GM23338 (cell line): ENCODE measurements around the gene MMP15. TPM values are rescaled to one million over a fixed set of nuclear protein-coding genes. Genes with fewer than 3 reads are reported as not detected.

ENCODE experiments used
- ATAC-seq: fragments of 200-7000 bp; cut with Tn5 transposase; 3 replicates; pipeline ENCODE4 v1.9.1; 2020
- DNase-seq: peaks from one replicate; pipeline ENCODE4 v3.0.0-alpha.2; 2015; ENCODE audit warnings: low spot score
- H2AFZ ChIP-seq: fragments of 200-600 bp; sonication (generic); 2 replicates; pipeline ENCODE4 v1.8.0; 2016; ENCODE audit warnings: antibody characterized with exemption, mild to moderate bottlenecking, moderate library complexity
- H3F3A ChIP-seq: fragments of 200-600 bp; sonication (generic); replicated peaks from 2 replicates; pipeline ENCODE4 v1.8.0; 2017; ENCODE audit warnings: antibody characterized with exemption, mixed run types, low read depth
- H3K27ac ChIP-seq: fragments of 200-600 bp; sonication (generic); 2 replicates; pipeline ENCODE4 v1.6.1; 2016; ENCODE audit warnings: low read depth
- H3K27me3 ChIP-seq: fragments of 200-600 bp; sonication (generic); 2 replicates; pipeline ENCODE4 v1.8.0; 2016; ENCODE audit warnings: mild to moderate bottlenecking, mixed run types, moderate library complexity; ENCODE audit not compliant: insufficient read depth
- H3K36me3 ChIP-seq: fragments of 200-600 bp; sonication (generic); 2 replicates; pipeline ENCODE4 v1.8.0; 2016; ENCODE audit warnings: mild to moderate bottlenecking; ENCODE audit not compliant: insufficient read depth
- H3K4me1 ChIP-seq: fragments of 200-600 bp; sonication (generic); 2 replicates; pipeline ENCODE4 v1.8.0; 2016; ENCODE audit warnings: mild to moderate bottlenecking, moderate library complexity; ENCODE audit not compliant: insufficient read depth
- H3K4me2 ChIP-seq: fragments of 200-600 bp; sonication (generic); 2 replicates; pipeline ENCODE4 v1.7.1; 2017; ENCODE audit warnings: mixed run types
- H3K4me3 ChIP-seq: fragments of 200-600 bp; sonication (generic); 2 replicates; pipeline ENCODE4 v1.6.1; 2016; ENCODE audit warnings: mixed run types
- H3K79me2 ChIP-seq: fragments of 200-600 bp; sonication (generic); replicated peaks from 2 replicates; pipeline ENCODE4 v1.8.0; 2017; ENCODE audit warnings: mild to moderate bottlenecking; ENCODE audit not compliant: insufficient read depth
- H3K9me2 ChIP-seq: fragments of 200-600 bp; sonication (generic); 2 replicates; pipeline ENCODE4 v1.8.0; 2017; ENCODE audit not compliant: insufficient read depth
- H4K20me1 ChIP-seq: fragments of 200-600 bp; sonication (generic); replicated peaks from 2 replicates; pipeline ENCODE4 v1.8.0; 2017; ENCODE audit warnings: mild to moderate bottlenecking; ENCODE audit not compliant: insufficient read depth
- H3K27ac Mint-ChIP-seq: 2 replicates; pipeline ENCODE4 v1.8.0; 2020; ENCODE audit warnings: inconsistent platforms, mild to moderate bottlenecking, moderate library complexity, mixed read lengths
- H3K27me3 Mint-ChIP-seq: 3 replicates; pipeline ENCODE4 v1.8.0; 2022; ENCODE audit warnings: low read depth, mild to moderate bottlenecking, moderate library complexity, mixed read lengths, inconsistent platforms; ENCODE audit not compliant: insufficient read depth, poor library complexity
- H3K36me3 Mint-ChIP-seq: 3 replicates; pipeline ENCODE4 v1.8.0; 2021; ENCODE audit warnings: low read depth, mild to moderate bottlenecking, inconsistent platforms, moderate library complexity, mixed read lengths
- H3K4me1 Mint-ChIP-seq: 3 replicates; pipeline ENCODE4 v1.8.0; 2020; ENCODE audit warnings: mild to moderate bottlenecking, inconsistent platforms, mixed read lengths
- H3K4me3 Mint-ChIP-seq: 3 replicates; pipeline ENCODE4 v1.8.0; 2021; ENCODE audit warnings: moderate library complexity, mild to moderate bottlenecking, inconsistent platforms, mixed read lengths
- H3K9me3 Mint-ChIP-seq: 3 replicates; pipeline ENCODE4 v1.8.0; 2020; ENCODE audit warnings: moderate library complexity, mild to moderate bottlenecking, inconsistent platforms, mixed read lengths
- CREB1 ChIP-seq: fragments of 250-450 bp; sonication (Bioruptor Pico); IDR thresholded peaks from 2 replicates; pipeline ENCODE4 v1.5.0; 2020; ENCODE audit warnings: low read depth, mild to moderate bottlenecking, moderate library complexity
- EZH2 ChIP-seq: fragments of 200-600 bp; sonication (generic); IDR thresholded peaks from one replicate; pipeline ENCODE4 v1.8.0; 2017; ENCODE audit warnings: antibody characterized with exemption, mild to moderate bottlenecking, low read depth; ENCODE audit not compliant: unreplicated experiment
- JUNB ChIP-seq: IDR thresholded peaks from one replicate; pipeline ENCODE4 v1.6.1; 2016; ENCODE audit warnings: antibody characterized with exemption; ENCODE audit not compliant: unreplicated experiment
- NANOG ChIP-seq: IDR thresholded peaks from 2 replicates; pipeline ENCODE4 v1.6.1; 2016; ENCODE audit warnings: antibody characterized with exemption, borderline replicate concordance
- REST ChIP-seq: IDR thresholded peaks from one replicate; pipeline ENCODE4 v1.6.1; 2018; ENCODE audit warnings: antibody characterized with exemption; ENCODE audit not compliant: unreplicated experiment
- STAT1 ChIP-seq: IDR thresholded peaks from one replicate; pipeline ENCODE4 v1.6.1; 2016; ENCODE audit warnings: antibody characterized with exemption; ENCODE audit not compliant: unreplicated experiment
- ZNF462 ChIP-seq: fragments of 250-450 bp; sonication (Bioruptor Pico); IDR thresholded peaks from 2 replicates; pipeline ENCODE4 v1.5.0; 2020; ENCODE audit warnings: mild to moderate bottlenecking, moderate library complexity
- polyA plus RNA-seq: library from polyadenylated mRNA; unstranded; fragments of >200 nt; fragmentation: Nextera tagmentation; extraction: Ambion mirVana; gene quantifications from 2 replicates; pipeline ENCODE4 v1.2.1, GENCODE V29; 2016
- total RNA-seq: library from RNA; depleted of rRNA; stranded (reverse); fragments of >200 nt; shearing (Covaris generic); gene quantifications from 2 replicates; pipeline ENCODE4 v1.2.3, GENCODE V29; 2014
- TF ChIP-seq, protein P1 (sequence below), 2 experiments: fragments of 200-600 bp in 1 of 2; sonication (generic) in 1 of 2; conservative IDR thresholded peaks; 2 replicates each; pipeline versions ENCODE4 v1.5.1 to v1.6.1; 2016 to 2017; ENCODE audit warnings: antibody characterized with exemption in 2 of 2, low read depth in 2 of 2, mild to moderate bottlenecking in 2 of 2, moderate library complexity in 1 of 2

Gene MMP15
- total and polyA plus RNA-seq, 2 experiments from 2014 or later = 10.9 to 79.1 TPM

GRCh38 chr16:58038219-58038641 lies 12.7 kb downstream of the MMP15 start (continued):
- TF ChIP-seq ZNF462 (CRISPR knock-in tag) (no peak), CREB1 (CRISPR knock-in tag) (no peak), EZH2 (no peak), NANOG (no peak), JUNB (no peak)
- TF ChIP-seq, protein P1, sequence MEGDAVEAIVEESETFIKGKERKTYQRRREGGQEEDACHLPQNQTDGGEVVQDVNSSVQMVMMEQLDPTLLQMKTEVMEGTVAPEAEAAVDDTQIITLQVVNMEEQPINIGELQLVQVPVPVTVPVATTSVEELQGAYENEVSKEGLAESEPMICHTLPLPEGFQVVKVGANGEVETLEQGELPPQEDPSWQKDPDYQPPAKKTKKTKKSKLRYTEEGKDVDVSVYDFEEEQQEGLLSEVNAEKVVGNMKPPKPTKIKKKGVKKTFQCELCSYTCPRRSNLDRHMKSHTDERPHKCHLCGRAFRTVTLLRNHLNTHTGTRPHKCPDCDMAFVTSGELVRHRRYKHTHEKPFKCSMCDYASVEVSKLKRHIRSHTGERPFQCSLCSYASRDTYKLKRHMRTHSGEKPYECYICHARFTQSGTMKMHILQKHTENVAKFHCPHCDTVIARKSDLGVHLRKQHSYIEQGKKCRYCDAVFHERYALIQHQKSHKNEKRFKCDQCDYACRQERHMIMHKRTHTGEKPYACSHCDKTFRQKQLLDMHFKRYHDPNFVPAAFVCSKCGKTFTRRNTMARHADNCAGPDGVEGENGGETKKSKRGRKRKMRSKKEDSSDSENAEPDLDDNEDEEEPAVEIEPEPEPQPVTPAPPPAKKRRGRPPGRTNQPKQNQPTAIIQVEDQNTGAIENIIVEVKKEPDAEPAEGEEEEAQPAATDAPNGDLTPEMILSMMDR (conservative IDR thresholded peaks at IDR 0.05; ENCODE audit: low read depth in 2 of 2) = no peak

DNA sequence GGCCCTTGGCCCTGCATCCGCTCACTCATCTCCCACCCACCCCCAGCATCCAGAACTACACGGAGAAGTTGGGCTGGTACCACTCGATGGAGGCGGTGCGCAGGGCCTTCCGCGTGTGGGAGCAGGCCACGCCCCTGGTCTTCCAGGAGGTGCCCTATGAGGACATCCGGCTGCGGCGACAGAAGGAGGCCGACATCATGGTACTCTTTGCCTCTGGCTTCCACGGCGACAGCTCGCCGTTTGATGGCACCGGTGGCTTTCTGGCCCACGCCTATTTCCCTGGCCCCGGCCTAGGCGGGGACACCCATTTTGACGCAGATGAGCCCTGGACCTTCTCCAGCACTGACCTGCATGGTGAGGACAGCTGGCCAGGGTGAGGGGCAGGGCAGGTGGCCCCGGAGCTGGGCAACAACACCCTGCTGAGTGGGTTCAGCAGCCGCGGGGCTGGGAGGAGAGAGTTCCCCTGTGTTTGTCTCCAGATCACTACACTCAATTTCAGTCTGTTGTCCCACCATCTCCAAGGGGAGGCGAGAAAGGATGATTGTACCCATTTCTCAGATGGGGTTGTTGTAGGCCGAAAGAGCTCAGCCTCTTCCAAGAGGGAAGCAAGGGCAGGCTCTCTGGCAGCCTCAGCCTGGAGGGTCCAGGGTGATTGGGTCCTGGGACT lies 14.4 kb downstream of the MMP15 start:
- no peaks in the 10 kb centered on the region for H3K27me3 ChIP-seq
- Mint-ChIP-seq H3K27me3 (peaks cover 8% of the 10 kb centered on the region), H3K4me1 (no peaks in the 10 kb centered on the region), H3K9me3 (peaks cover 4% of the 10 kb centered on the region; the same call in 1 of the 3 replicates), H3K27ac (no peak overlapping the region), H3K36me3 (peaks cover 47% of the 10 kb centered on the region), H3K4me3 (no peak overlapping the region)
- H3K79me2 ChIP-seq = 0 out of 2 replicates have a peak, but pooled peaks cover 4% of the 10 kb centered on the region
- no peak overlapping the region for H3K27ac ChIP-seq
- DNase-seq (no peak), ATAC-seq (no peak)
- H2AFZ ChIP-seq = no peak overlapping the region
- H3K4me1 ChIP-seq = no peaks in the 10 kb centered on the region
- no peaks in the 10 kb centered on the region; the same call in 1 of the 2 replicates for H4K20me1 ChIP-seq
- no peak overlapping the region for H3K4me2 ChIP-seq
- no peak overlapping the region for H3K4me3 ChIP-seq
- no peaks in the 10 kb centered on the region; the same call in 1 of the 2 replicates for H3K36me3 ChIP-seq
- no peaks in the 10 kb centered on the region for H3K9me2 ChIP-seq
- H3F3A ChIP-seq = no peaks in the 10 kb centered on the region
- TF ChIP-seq REST (no peak), NANOG (no peak), STAT1 (no peak)
